Cardiac muscle cell (in vitro differentiated cells and primary cell): ENCODE results near the gene CDH1. TPM values are rescaled to one million over a fixed set of nuclear protein-coding genes. Genes with fewer than 3 reads are reported as not detected.

Experiments
- DNase-seq, 2 donors: peaks; one replicate each; pipeline versions ENCODE4 v3.0.0 to v3.0.0-alpha.2; 2010 to 2017; ENCODE audit warnings: low read depth in 1 of 2, low spot score in 1 of 2
- H3K27ac ChIP-seq: fragments of 200-600 bp; sonication (generic); 2 replicates; pipeline ENCODE4 v1.5.1; 2016
- H3K27me3 ChIP-seq: fragments of 200-600 bp; sonication (generic); 2 replicates; pipeline ENCODE4 v1.6.0; 2016; ENCODE audit warnings: control low read depth
- H3K36me3 ChIP-seq: fragments of 200-600 bp; sonication (generic); 2 replicates; pipeline ENCODE4 v1.5.1; 2016; ENCODE audit warnings: control low read depth
- H3K4me1 ChIP-seq: fragments of 200-600 bp; sonication (generic); 2 replicates; pipeline ENCODE4 v1.8.1; 2017; ENCODE audit warnings: low read depth, mild to moderate bottlenecking, mixed run types
- H3K4me3 ChIP-seq: fragments of 200-600 bp; sonication (generic); 2 replicates; pipeline ENCODE4 v1.5.1; 2016; ENCODE audit warnings: mild to moderate bottlenecking
- H3K9me3 ChIP-seq: fragments of 200-600 bp; sonication (generic); 2 replicates; pipeline ENCODE4 v1.5.1; 2017; ENCODE audit warnings: low read depth, mild to moderate bottlenecking, control low read depth
- polyA plus RNA-seq: library from polyadenylated mRNA; unstranded; fragments of >200 nt; fragmentation: Nextera tagmentation; extraction: Ambion mirVana; gene quantifications from 2 replicates; pipeline ENCODE4 v1.2.1, GENCODE V29; 2016
- total RNA-seq: library from RNA; depleted of rRNA; stranded (reverse); fragments of >200 nt; gene quantifications from 2 replicates; pipeline ENCODE4 v1.2.3, GENCODE V29; 2016
- TF ChIP-seq, protein P1 (sequence below): IDR thresholded peaks from 2 replicates; pipeline ENCODE4 v1.5.1; 2012; ENCODE audit warnings: low read depth, mild to moderate bottlenecking, low read length

CDH1 gene
- total and polyA plus RNA-seq, 2 experiments from 2014 or later = 0.09 to 1.4 TPM

- Histone ChIP-seq H3K27me3 (no peaks in the 10 kb centered on the region), H3K9me3 (no peaks in the 10 kb centered on the region), H3K4me1 (peaks cover 8% of the 10 kb centered on the region), H3K36me3 (no peaks in the 10 kb centered on the region), H3K4me3 (no peak overlapping the region), H3K27ac (peak overlapping the region; percentile 5)
- peak; percentile 19 to 23 for DNase-seq
- TF ChIP-seq, protein P1, sequence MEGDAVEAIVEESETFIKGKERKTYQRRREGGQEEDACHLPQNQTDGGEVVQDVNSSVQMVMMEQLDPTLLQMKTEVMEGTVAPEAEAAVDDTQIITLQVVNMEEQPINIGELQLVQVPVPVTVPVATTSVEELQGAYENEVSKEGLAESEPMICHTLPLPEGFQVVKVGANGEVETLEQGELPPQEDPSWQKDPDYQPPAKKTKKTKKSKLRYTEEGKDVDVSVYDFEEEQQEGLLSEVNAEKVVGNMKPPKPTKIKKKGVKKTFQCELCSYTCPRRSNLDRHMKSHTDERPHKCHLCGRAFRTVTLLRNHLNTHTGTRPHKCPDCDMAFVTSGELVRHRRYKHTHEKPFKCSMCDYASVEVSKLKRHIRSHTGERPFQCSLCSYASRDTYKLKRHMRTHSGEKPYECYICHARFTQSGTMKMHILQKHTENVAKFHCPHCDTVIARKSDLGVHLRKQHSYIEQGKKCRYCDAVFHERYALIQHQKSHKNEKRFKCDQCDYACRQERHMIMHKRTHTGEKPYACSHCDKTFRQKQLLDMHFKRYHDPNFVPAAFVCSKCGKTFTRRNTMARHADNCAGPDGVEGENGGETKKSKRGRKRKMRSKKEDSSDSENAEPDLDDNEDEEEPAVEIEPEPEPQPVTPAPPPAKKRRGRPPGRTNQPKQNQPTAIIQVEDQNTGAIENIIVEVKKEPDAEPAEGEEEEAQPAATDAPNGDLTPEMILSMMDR = no peak
Observed at GRCh38 chr16:68770671-68771070, 33.6 kb downstream of the CDH1 start.

DNA sequence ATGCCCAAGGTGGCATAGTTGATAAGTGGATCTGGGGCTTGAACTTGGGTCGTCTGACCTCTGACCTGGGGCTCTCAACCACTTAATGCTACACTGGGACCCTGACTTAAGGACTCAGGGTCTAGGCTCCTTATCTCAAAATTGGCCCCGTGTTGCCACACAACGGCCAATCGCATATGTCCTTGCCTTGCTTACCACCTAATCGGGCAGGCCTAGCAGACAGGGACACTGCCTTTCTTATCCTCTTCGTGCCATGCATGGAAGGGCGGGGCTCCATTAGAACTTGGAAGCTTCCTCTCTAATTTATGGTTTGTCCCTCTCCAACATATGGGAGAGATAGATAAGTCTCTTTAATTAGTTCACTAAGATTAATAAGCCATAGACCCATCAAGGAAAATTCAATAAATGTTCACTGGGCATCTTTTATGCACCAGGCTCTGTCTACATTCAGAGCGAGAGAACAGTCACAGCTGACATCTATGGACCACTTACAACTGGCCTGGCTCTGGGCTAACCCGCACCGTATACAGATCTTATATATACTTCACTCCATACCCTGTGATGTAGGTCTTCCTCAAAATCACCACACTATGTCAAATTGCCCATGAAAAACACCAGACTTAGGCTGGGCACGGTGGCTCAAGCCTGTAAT, 35.1 kb downstream of the CDH1 start:
- TF ChIP-seq, protein P1 = no peak

GRCh38 chr16:68772871-68773270, 35.8 kb downstream of the CDH1 start:
- Histone ChIP-seq H3K27ac (no peak overlapping the region), H3K27me3 (no peaks in the 10 kb centered on the region), H3K9me3 (no peaks in the 10 kb centered on the region), H3K4me3 (no peak overlapping the region), H3K4me1 (peaks cover 8% of the 10 kb centered on the region), H3K36me3 (no peaks in the 10 kb centered on the region)
- no peak for DNase-seq
- TF ChIP-seq, protein P1 = no peak

More for the DNA sequence above, 35.1 kb downstream of the CDH1 start:
- Histone ChIP-seq H3K27me3 (no peaks in the 10 kb centered on the region), H3K4me3 (no peak overlapping the region), H3K4me1 (peaks cover 8% of the 10 kb centered on the region), H3K9me3 (no peaks in the 10 kb centered on the region), H3K36me3 (no peaks in the 10 kb centered on the region), H3K27ac (no peak overlapping the region)
- DNase-seq = no peak

DNA sequence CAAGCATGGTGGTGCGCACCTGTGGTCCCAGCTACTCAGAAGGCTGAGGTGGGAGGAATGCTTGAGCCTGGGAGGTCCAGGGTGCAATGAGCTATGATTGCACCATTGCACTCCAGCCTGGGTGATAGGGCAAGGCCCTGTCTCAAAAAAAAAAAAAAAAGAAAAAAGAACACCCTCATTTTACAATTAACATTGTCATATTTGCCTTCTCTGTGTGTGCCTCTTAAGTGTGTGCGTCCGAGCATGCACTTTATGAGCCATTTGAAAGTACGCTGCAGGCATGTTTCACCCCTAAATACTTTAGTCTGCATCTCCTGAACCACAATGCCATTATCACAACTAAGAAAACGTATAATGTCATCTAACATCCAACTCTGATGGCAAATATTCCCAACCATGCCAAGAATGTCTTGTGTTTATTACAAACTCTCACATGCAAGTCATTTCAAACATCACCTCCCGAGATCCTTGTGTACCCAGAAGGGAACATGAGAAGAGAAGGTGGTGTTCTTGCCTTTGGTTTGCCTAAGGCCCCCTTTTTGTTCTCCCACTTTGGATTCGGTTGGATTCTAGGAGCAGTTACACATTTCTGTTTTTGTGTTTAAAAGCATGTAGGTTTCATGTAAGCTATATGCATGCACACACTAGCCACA, 38.0 kb downstream of the CDH1 start:
- DNase-seq = no peak
- Histone ChIP-seq H3K27ac (no peak overlapping the region), H3K4me1 (peaks cover 8% of the 10 kb centered on the region), H3K36me3 (no peaks in the 10 kb centered on the region), H3K9me3 (no peaks in the 10 kb centered on the region), H3K27me3 (no peaks in the 10 kb centered on the region), H3K4me3 (no peak overlapping the region)
- TF ChIP-seq, protein P1 = no peak

DNA sequence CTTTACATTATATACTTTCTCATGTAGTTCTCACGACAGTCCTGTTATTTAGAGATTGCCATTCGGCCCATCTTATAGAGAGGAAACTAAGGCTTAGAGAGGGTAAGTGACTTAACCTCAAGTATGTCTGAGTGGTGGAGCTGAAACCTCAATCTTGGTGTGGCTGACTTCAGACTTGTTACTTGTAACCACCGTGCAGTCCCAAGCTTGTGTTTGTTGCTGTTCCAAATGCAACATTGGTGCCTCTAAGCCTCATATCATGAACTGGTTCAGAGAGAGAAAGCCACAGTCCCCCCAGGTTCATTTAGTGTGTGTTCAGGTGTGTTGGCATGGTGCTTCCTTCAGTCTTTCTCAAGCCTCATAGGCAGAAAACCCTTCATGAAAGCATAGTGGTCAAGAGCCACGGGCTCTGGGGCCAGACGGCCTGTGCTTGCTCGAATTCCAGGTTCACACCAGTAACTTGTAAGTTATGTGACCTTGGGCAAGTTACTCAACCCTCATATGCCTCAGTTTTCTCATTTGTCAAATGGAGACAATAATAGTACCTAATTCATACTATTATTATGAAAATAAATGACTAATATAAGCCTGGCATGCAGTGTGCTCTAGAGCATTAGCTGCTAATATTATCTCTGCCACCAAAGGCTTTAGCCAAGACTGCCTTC, 39.9 kb downstream of the CDH1 start:
- TF ChIP-seq, protein P1 = no peak
- Histone ChIP-seq H3K27ac (no peak overlapping the region), H3K4me3 (no peak overlapping the region), H3K27me3 (no peaks in the 10 kb centered on the region), H3K9me3 (no peaks in the 10 kb centered on the region), H3K36me3 (no peaks in the 10 kb centered on the region), H3K4me1 (no peaks in the 10 kb centered on the region)
- DNase-seq = no peak
